Astrocyte of the spinal cord (primary cell): ENCODE results near the gene PIM2.

ENCODE experiments used
- DNase-seq: peaks from one replicate; pipeline ENCODE4 v3.0.0; 2011; ENCODE audit warnings: low read depth, low spot score
- H3K4me3 ChIP-seq: 2 replicates; pipeline ENCODE4 v1.5.1; 2011; ENCODE audit warnings: low read depth, mild to moderate bottlenecking, low read length, moderate library complexity
- in situ Hi-C: cut with HindIII; loops from 2 replicates; pipeline ENCODE4 v1.10.0; 2017; ENCODE audit warnings: low sequenced_read_pairs
- TF ChIP-seq, protein P1 (sequence below): IDR thresholded peaks from 2 replicates; pipeline ENCODE4 v1.5.1; 2012; ENCODE audit warnings: low read depth, mild to moderate bottlenecking, low read length, inconsistent platforms

PIM2 gene

DNA sequence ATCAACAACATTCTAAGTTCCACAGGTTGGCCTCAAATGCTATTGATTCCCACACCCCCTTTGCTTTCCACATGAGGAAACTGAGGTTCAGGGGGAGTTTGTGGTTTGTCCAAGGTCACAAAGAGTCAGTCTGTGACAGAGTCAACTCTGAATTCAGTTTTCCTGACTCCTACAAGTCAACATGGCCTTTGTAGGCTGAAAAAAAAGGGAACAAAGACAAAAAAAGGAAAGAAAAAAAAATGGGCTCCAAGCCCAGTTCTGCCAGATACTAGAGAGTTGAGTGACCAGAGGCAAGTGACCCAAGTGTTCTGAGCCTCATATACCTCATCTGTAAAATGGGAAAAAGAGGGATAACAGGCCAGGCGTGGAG is 16.5 kb upstream of the PIM2 start:
- no peak for DNase-seq
- no peak overlapping the region for H3K4me3 ChIP-seq
- in situ Hi-C loops, result no loop called here
- TF ChIP-seq, protein P1, sequence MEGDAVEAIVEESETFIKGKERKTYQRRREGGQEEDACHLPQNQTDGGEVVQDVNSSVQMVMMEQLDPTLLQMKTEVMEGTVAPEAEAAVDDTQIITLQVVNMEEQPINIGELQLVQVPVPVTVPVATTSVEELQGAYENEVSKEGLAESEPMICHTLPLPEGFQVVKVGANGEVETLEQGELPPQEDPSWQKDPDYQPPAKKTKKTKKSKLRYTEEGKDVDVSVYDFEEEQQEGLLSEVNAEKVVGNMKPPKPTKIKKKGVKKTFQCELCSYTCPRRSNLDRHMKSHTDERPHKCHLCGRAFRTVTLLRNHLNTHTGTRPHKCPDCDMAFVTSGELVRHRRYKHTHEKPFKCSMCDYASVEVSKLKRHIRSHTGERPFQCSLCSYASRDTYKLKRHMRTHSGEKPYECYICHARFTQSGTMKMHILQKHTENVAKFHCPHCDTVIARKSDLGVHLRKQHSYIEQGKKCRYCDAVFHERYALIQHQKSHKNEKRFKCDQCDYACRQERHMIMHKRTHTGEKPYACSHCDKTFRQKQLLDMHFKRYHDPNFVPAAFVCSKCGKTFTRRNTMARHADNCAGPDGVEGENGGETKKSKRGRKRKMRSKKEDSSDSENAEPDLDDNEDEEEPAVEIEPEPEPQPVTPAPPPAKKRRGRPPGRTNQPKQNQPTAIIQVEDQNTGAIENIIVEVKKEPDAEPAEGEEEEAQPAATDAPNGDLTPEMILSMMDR, result no peak

DNA sequence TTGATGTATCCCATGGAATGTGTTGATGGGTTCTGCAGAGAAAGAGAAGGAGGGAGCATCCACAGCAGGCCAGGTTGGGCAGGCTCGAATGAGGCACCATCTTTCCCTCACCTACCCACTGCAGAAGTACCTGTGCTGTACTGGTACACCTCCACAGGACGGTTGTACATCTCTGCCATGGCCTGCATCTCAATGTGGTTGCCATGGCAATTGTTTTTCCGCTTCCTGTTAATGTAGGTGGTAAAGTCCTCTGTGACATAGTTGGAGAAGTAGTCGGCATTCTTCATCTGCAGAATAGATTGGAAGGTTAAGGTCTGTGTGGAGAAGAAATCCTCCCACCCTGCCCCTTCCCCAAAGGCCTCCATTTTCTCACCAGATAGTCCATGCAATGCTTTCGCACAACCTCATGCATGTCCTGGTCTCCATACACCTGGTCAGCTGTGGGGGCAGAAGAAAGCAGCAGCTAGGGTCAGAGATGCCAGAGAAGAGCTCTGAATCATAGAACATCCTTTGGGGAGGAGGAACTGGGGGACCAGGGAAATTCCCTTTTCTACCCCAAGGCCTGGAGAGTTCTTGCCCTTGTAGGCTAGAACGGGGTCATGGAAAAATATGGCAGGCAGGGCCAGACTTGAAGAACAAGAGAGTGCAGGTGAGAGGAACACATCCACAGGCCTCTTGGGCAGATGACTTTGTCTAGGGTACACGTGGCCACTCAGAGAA is 15.9 kb upstream of the PIM2 start:
- in situ Hi-C loops, result no loop called here
- no peak for DNase-seq
- no peak overlapping the region for H3K4me3 ChIP-seq
- TF ChIP-seq, protein P1, result no peak

DNA sequence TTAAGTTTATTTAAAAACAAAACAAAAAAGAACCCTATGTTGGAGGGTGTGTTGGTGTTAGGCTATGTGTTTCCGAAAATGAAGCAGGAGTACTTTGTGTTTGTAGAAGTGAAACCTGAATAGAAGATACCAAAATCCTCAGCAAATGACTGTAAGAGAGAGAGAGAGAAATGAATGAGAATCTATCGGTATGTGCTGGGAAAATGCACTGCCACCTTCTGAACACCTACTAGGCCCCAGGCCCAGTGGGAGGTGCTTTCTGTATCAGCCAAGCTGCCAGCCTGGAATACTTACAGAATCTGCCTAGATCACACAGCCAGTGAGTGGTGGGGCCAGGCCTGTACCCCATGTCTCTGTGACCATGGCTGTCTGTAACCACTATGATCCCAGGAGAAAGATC is 14.9 kb upstream of the PIM2 start:
- TF ChIP-seq, protein P1, result no peak
- in situ Hi-C loops, result no loop called here
- H3K4me3 ChIP-seq, result no peak overlapping the region
- DNase-seq, result no peak

DNA sequence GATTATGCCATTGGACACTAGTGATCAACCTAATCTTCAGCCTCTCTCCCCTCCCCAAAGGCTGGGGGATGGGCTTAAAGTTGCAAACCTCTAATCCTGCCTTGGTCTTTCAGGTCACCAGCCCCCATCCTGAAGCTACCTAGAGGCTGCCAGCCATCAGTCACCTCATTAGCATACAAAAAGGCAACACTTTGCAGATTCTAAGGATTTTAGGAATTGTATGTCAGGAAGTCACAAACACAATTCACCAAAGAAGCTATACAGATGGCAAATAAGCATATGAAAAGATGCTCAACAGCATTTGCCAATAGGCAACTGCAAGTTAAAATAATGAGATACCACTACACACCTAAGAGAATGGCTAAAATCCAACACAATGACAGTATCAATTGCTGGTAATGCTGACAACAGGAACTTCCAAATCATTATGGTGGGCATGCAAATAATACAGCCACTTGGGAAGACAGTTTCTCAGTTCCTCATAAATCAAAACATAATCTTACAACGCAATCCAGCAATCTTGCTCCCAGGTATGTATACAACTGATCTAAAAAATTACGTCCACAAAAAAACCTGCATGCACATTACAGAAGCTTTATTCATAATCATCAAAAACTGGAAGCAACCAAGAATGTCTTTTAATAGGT is 9.0 kb upstream of the PIM2 start:
- no peak for DNase-seq
- H3K4me3 ChIP-seq, result no peak overlapping the region
- in situ Hi-C loops, result no loop called here
- TF ChIP-seq, protein P1, result no peak

DNA sequence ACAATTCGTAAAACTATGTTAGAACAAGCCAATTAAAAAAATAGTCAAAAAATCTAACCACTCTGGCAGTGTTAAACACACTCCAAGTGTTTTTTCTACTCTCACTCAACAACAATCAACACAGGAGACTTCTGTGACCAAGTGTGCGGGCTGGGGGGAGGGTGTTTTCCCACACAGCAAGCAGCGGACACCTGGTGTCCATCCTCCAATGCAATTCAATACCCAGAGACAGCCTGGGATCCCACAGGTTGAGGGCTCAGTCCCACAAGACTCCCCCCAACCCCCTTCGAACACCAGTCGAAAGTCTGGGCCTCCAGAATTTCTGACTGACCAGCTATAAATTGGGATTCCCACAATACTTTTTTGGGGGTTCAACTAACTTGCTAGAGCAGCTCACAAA is 8.3 kb upstream of the PIM2 start:
- in situ Hi-C loops, result no loop called here
- TF ChIP-seq, protein P1, result no peak
- no peak for DNase-seq
- H3K4me3 ChIP-seq, result no peak overlapping the region

DNA sequence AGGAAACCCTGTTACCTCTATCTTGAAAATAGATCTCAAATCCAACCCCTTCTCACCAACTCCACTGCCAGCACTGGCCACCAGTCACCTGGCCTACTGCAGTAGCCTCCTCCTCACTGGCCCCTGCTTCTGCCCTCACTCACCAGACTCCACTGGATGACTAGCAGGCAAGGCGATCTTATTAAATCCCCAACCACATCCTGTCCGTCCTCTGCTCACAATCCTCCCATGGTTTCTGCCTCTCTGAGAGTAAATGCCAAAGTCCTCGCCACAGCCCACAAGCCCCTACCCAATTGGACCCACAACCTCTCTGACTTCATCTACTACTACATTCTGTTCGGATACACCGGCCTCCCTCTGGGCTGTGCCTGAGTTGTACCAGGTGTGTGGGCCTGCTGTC is 5.4 kb upstream of the PIM2 start:
- DNase-seq, result no peak
- H3K4me3 ChIP-seq, result no peak overlapping the region
- in situ Hi-C loops, result no loop called here
- TF ChIP-seq, protein P1, result no peak
